NOMO-1 (cell line): ENCODE data around the gene SEPTIN11.

ENCODE experiments used
- DNase-seq, 2 experiments: peaks; one replicate each; lab custom pipeline; 2025; ENCODE audit not compliant: unreplicated experiment in 2 of 2; lab: John Stamatoyannopoulos, UW

SEPTIN11 gene

DNA sequence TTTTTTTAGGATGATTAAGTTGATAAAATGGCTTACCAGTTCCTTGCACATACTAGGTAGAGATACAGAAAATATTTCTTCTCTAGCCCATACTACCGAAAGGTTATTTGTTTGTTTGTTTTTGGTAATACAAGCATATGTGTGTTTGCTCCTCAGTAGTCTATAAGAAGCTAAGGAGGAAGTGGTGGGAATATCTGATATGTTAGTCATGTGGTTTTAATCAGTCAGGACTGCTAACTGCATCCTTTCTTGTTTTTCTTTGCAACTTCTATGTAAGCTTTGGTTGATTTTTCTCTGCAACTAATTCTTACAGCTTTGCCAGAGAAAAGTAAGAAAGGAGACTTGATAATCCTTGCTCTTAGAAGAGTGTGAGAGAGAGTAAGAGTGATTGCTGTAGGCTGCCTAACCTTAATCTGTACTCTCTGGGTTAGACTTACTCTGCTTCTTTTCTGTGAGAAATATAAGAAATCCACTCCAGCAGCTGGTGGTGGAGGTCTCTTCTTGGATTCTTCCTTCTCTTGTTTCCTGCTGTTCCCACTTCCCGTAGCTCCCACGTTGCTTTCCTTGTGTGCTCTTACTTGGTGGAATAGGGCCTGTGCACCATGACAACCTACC, 28.3 kb downstream of the SEPTIN11 start:
- DNase-seq: no peak

DNA sequence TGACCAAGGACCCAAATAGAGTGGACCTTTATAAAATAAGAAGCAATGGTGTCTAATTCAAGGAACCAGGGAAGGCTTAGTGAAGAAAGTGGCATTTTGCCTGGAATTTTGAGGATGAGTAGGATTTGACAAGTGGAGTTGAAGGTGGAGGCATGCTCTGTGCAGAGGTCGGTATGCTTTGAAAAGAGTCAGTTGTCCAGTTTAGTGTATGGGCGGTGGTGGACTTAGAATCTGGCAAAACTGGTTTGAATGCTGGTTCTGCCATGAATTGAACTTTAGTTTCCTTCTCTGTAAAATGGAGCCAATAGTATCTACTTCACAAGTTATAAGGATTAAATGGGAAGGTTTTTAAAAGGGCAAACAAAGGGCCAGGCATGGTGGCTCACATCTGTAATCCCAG, 29.7 kb downstream of the SEPTIN11 start:
- no peak for DNase-seq

DNA sequence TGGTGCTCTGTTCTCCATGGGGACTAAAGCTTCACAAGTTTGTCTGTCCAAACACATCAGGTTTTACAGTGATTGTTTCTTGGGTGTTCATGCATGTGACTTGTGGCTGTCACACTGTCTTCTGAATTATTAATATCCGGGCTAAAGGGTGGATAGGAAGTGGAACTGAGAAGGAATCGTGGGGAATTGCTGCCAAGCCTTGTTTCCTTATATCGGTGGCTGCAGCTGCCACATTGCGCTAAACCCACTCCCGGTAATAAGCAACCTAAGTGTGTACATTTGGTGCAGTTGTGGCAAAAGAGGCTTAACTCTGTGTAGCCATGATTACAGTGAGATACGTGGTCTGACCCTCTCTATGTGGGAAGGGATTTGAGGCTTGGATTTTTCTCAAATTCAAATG, 30.7 kb downstream of the SEPTIN11 start:
- no peak for DNase-seq

DNA sequence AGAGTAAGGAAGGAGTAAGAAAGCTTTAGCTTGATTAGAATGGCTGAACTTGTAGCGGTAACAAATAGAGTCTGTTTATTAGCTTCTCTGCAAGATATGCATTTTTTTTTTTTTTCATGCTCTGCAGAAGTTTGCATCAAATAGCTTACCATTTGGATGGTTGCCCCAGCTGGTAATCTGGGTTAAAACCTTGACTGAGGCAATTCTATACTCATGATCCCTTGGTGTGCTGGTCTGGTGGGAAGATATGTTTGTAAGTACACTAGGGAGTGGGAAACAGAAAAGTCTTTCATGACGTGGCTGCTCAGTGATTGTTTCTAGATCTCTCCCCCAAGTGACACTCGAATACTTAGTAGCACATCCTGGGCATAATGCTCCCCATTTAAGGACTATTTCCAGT, 32.1 kb downstream of the SEPTIN11 start:
- DNase-seq: no peak

GRCh38 chr4:76982638-76983584, 33.4 kb downstream of the SEPTIN11 start:
- DNase-seq: no peak

- DNase-seq: no peak
Measured at GRCh38 chr4:76984127-76984526, 34.6 kb downstream of the SEPTIN11 start.

GRCh38 chr4:76984788-76985211, 35.2 kb downstream of the SEPTIN11 start:
- DNase-seq: no peak

GRCh38 chr4:76987153-76987591, 37.6 kb downstream of the SEPTIN11 start:
- DNase-seq: no peak

DNA sequence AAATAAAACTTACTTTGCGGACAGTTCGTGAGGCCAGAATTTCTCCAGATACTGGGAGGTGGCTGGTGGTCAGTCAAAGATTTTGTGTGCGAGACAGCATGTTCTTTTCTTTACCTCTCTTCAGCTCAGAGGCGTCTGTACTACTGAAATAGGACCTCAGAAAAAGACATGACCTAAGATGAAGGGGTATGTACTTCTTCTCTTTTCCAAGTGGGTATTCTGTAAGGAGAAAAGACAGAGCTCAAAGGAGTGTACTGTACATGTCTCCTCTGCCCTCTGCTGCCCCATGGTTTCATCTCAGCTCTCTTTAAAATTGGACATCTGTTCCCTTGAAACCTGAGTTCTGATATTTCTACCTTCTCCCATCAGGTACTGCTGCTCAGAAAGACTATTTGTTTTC, 38.1 kb downstream of the SEPTIN11 start:
- no peak for DNase-seq

DNA sequence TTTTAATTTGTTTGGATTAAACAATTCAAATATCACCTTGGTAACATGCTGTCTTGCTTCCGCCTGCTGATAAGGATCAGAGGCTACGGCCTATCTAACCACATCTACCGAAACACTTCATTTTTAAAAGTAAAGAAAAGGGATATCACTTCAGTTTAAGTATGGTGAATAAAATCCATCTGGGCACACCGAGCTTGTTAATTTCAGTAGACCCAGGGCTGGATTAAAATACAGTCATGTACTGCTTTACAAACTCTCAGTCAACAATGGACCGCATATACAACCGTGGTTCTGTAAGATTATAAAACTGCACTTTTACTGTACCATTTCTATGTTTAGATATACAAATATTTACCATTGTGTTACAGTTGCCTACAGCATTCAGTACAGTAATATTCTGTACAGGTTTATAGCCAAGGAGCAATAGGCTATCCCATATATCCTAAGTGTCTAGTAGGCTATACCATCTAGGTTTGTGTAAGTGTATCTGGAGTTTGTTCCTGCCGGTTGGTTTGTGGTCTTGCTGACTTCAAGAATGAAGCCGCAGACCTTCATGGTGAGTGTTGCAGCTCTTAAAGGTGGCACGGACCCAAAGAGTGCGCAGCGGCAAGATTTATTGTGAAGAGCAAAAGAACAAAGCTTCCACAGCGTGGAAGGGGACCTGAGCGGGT, 40.0 kb downstream of the SEPTIN11 start:
- DNase-seq: no peak

DNA sequence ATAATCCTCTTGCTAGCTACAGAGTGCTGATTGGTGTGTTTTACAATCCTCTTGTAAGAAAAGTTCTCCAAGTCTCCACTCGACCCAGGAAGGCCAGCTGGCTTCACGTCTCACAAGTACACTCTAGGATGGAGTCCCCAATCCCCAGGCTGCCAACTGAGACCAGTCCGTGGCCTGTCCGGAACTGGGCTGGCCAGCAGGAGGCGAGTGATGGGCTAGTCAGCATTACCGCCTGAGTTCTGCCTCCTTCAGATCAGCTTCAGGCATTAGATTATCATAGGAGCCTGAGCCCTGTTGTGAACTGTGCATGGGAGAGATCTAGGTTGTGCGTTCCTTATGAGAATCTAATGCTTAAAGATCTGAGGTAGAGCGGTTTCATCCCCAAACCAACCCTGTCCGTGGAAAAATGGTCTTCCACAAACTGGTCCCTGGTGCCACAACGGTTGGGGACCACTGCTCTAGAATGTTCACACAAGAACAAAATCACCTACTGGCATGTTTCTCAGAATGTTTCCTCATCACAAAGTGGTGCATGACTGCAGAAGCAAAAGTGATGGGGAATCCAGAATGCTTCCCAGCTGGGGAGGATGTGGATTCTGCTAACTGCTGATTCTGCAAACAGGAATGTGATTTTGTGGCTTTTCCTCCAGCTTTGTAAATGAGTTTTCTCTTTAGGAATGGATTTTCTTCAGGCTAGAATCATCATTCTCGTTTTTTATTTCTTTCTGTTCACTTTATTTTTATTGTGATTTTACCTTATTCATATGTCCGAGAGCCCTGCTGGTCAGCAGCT, 40.9 kb downstream of the SEPTIN11 start:
- no peak for DNase-seq

DNA sequence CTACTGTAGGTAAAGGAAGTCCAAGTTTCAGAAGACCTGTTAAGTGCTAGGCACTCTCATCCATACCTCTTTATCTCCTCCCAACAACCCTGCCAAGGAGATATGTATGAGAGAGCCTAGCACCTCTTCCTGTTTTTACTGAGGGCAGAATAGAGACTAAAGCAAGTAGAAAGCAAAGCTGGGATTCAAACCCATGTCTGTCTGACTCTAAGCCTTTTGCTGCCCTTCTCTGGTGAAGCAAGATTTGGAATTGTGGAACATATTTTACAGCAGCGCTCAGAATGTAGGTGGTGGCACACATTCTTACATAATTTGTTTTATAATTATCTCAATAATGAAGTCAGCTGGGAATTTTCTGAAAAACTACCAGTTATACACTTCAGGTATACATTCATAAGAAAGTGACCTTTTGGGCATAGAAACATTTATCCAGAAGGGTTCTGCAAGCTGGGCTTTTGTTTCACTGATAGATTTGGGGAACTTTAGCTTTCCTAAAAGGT, 41.7 kb downstream of the SEPTIN11 start:
- DNase-seq: no peak

GRCh38 chr4:76993787-76994641, 44.5 kb downstream of the SEPTIN11 start:
- DNase-seq: no peak

GRCh38 chr4:76995776-76996175, 46.2 kb downstream of the SEPTIN11 start:
- DNase-seq: no peak

- no peak for DNase-seq
Measured at GRCh38 chr4:76996445-76996844, 46.9 kb downstream of the SEPTIN11 start.

GRCh38 chr4:76997077-76997476, 47.5 kb downstream of the SEPTIN11 start:
- DNase-seq: no peak

- no peak for DNase-seq
Measured at GRCh38 chr4:76997532-76997931, 48.0 kb downstream of the SEPTIN11 start.

GRCh38 chr4:76998251-76998901, 48.8 kb downstream of the SEPTIN11 start:
- no peak for DNase-seq
